ENCODE results near the gene RSAD1. TPM values are rescaled to one million over a fixed set of nuclear protein-coding genes. Genes with fewer than 3 reads are reported as not detected.

The RSAD1 gene
- total and polyA plus RNA-seq, 2 donors (not counting 3 experiments of a cell fraction or from before 2014, with no cell fraction given): 20.3 to 35.5 TPM

- H3K4me1 ChIP-seq (ENCODE audit: control insufficient read depth, extremely low read depth, insufficient read depth, low read length): no peaks in the 10 kb centered on the region
- no peak overlapping the region for H3K4me3 ChIP-seq (replicated peaks in 1 of 3; ENCODE audit: insufficient read depth in 1 of 3, low read depth in 1 of 3, low read length in 3 of 3)
- no peak overlapping the region for H3K9ac ChIP-seq (replicated peaks; ENCODE audit: extremely low read depth, insufficient read depth, low read length)
- H3K27me3 ChIP-seq (ENCODE audit: control insufficient read depth in 2 of 2, insufficient read depth in 2 of 2, low read length in 2 of 2): no peaks in the 10 kb centered on the region
- no peaks in the 10 kb centered on the region for H4K20me1 ChIP-seq (replicated peaks; ENCODE audit: control insufficient read depth, extremely low read depth, insufficient read depth, low read length)
- H3K79me2 ChIP-seq (ENCODE audit: control insufficient read depth, insufficient read depth, low read length): no peaks in the 10 kb centered on the region
- BruUV-seq (replicated peaks): no TSS peak
- no peaks in the 10 kb centered on the region for H3K9me1 ChIP-seq (replicated peaks; ENCODE audit: control insufficient read depth, extremely low read depth, insufficient read depth, low read length)
- FAIRE-seq (no peak), DNase-seq (ENCODE audit: low read depth, low spot score) (no peak)
- H3K4me2 ChIP-seq (ENCODE audit: insufficient read depth, low read length): no peak overlapping the region
- H2AFZ ChIP-seq (ENCODE audit: low read depth, low read length): no peak overlapping the region
- ChIA-PET POLR2A (no interaction called here), CTCF (interaction anchor here (0.8 kb wide), 1 partner anchor 28 kb away, joined by 3 read pairs; the partner anchor contains the start of gene CHAD)
- peaks cover 0 to 4% of the 10 kb centered on the region in 2 experiments for H3K36me3 ChIP-seq (ENCODE audit: control insufficient read depth in 2 of 2, extremely low read depth in 1 of 2, insufficient read depth in 2 of 2, low read length in 2 of 2)
- no peaks in the 10 kb centered on the region for H3K9me3 ChIP-seq (replicated peaks; ENCODE audit: control insufficient read depth, insufficient read depth, low read length)
- no peak overlapping the region for H3K27ac ChIP-seq (ENCODE audit: insufficient read depth, low read depth, low read length)
- TF ChIP-seq POLR2AphosphoS5 (IDR thresholded peaks at IDR 0.05; ENCODE audit: insufficient read depth, low read depth, low read length): no peak
- no peak for TF ChIP-seq FOS (IDR thresholded peaks at IDR 0.05; ENCODE audit: borderline replicate concordance, insufficient read depth, low read length)
- TF ChIP-seq, protein P1, sequence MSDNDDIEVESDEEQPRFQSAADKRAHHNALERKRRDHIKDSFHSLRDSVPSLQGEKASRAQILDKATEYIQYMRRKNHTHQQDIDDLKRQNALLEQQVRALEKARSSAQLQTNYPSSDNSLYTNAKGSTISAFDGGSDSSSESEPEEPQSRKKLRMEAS (IDR thresholded peaks at IDR 0.05; ENCODE audit: insufficient read depth, insufficient read length): no peak
- TF ChIP-seq EZH2 (IDR thresholded peaks at IDR 0.05; ENCODE audit: borderline replicate concordance, low read depth, low read length, severe bottlenecking): no peak
- no peak for TF ChIP-seq POLR2A (IDR thresholded peaks at IDR 0.05; ENCODE audit: low read depth, low read length)
- TF ChIP-seq GATA2 (IDR thresholded peaks at IDR 0.05; ENCODE audit: insufficient read depth, insufficient read length, low read depth, low read length): no peak
- TF ChIP-seq JUN (IDR thresholded peaks at IDR 0.05; ENCODE audit: borderline replicate concordance, insufficient read depth, insufficient read length, low read depth): no peak
- TF ChIP-seq, protein P2, sequence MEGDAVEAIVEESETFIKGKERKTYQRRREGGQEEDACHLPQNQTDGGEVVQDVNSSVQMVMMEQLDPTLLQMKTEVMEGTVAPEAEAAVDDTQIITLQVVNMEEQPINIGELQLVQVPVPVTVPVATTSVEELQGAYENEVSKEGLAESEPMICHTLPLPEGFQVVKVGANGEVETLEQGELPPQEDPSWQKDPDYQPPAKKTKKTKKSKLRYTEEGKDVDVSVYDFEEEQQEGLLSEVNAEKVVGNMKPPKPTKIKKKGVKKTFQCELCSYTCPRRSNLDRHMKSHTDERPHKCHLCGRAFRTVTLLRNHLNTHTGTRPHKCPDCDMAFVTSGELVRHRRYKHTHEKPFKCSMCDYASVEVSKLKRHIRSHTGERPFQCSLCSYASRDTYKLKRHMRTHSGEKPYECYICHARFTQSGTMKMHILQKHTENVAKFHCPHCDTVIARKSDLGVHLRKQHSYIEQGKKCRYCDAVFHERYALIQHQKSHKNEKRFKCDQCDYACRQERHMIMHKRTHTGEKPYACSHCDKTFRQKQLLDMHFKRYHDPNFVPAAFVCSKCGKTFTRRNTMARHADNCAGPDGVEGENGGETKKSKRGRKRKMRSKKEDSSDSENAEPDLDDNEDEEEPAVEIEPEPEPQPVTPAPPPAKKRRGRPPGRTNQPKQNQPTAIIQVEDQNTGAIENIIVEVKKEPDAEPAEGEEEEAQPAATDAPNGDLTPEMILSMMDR (IDR thresholded peaks at IDR 0.05; ENCODE audit: extremely low read depth in 1 of 2, insufficient read depth in 1 of 2, low read depth in 1 of 2, low read length in 2 of 2): no peak
- no peak for TF ChIP-seq MYC (IDR thresholded peaks at IDR 0.05; ENCODE audit: low read depth, low read length)
- intact Hi-C loops (cut with micrococcal nuclease) (no loop called here), dilution Hi-C loops (cut with MboI; ENCODE audit: extremely low pct_ligation_motif_present, low sequenced_read_pairs) (no loop called here)
Measured at GRCh38 chr17:50440838-50441829, 37.5 kb upstream of the RSAD1 start.
